HG03097 (cell line): ENCODE results near the gene CD180.

Source experiments
- ATAC-seq: cut with Tn5 transposase; IDR thresholded peaks from one replicate; pipeline ENCODE4 v1.9.1; 2021; ENCODE audit not compliant: unreplicated experiment, low FRiP score

Gene CD180

DNA sequence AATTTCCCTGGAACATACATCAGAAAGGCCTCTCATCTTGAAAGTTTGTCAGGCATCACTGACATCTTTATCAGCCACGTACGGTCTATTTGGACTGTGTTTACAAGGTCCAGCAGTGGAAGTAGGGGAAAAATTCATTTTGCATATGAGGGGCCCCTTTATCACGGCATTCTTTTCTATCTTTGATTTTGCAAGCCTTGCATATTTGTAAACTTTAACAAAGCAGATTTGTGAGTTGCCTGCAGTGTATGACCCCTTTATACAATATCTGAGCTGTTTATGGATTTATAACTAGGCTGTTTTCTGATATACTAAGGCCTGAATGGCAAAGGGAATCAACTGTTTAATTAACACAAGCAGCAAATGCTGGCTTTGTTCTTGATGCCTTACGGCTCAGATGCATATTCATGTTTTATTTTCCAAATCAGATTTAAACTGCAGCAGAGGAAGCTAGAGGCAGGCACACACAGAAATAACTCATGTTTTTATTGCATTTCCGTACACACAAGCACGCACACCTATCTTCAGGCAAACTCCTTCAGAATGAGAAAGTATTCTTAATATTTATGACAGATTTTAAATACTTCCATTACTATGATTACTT lies 61.1 kb downstream of the CD180 start:
- no peak for ATAC-seq

DNA sequence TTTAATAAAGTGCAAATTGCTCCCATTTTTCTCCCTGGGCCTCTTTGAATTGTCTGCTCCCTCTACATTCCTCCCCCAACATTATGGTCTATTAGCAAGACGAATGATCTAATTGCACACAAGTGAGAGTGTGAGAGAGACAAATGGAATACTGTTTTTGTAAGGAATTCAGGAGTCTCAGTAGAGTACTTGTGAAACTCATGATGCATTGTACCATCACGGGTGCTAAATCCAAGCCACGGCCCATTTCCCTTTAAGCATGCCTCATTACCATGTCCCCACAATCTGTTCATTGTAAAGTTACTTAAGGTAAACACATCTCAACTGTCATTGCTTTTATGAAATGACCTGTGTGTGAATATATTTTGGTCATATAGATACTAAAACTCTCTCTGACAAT lies 62.8 kb downstream of the CD180 start:
- ATAC-seq = no peak

DNA sequence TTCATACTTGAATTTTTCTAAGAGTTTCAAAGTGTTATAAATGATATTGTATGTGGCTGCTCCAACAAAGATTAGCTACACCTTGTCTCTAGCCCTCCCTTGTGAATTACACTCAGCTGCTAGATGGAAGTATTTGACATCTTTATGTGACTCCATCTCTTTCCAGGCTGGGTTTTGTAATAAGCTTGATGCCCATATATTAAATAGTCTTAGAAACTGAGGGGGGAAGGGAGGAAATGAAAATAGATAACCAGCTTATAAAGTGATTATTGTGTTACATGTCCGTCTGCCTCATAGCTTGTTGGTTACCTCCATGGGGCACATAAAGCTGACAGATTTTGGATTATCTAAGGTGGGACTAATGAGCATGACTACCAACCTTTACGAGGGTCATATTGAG lies 63.4 kb downstream of the CD180 start:
- no peak for ATAC-seq

DNA sequence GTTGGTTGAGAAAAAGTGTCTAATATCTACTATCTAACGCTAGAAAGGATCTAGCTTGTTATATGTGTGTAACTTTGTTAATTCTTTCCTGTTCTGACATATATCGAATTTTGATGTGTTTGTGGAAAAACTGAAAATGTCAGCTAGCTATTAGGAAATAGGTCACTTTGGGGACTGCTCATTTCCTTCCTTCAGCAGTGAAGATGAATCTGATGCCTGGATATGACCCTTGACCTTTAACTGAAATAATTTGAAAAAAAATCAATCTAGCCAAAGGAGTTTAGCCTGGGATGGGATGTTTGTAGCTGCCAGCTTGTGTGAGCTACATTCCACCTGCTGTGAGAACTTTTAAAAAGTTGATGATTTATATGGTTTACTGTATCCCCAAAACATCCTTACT lies 66.8 kb downstream of the CD180 start:
- ATAC-seq = no peak
